ENCODE measurements around the gene ETDC. TPM values are rescaled to one million over a fixed set of nuclear protein-coding genes. Genes with fewer than 3 reads are reported as not detected.
"Not testable (repeated sequence)": the region's sequence is repeated elsewhere in the genome, so short reads cannot be mapped to it uniquely, and the experiment has no call there.

Gene ETDC
- total RNA-seq, result not detected

DNA sequence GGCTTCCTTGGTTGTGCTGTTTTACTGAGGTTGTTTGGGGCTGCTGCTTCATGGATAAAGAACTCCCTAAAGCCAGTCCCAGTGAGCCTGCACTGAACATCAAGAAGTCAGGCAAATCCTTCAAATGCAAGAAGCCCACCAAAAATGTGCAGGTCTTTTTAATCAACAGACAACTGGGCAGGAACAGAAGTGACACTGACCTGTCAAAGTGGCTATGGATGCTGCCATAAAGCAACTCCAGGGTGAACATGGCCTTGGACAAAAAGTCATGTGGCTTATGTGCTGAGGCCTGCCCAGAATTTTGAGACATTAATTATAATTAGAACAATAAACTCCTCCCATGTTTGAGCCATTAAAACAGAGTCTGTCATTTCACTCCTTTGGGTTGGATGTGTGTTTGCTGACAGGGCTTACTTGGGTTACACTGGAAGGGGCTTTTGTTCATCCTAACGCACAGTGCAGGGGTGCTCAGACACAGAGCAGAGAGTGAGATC, at the start of gene ETDC:
Gene ETDC, plus strand, starts transcription at position 51 of the 494 bp plus-strand sequence. Its CDS starts 0 bp downstream, at position 51.
- Histone ChIP-seq H3K9ac (ENCODE audit: low read depth in 1 of 3, low read length in 3 of 3) (no peak within 1 kb of the TSS), H3K9me3 (ENCODE audit: control insufficient read depth in 3 of 3, low read length in 3 of 3) (peaks cover 0 to 4% (median 0%) of the 10 kb centered on the region in 3 donors), H3K36me3 (ENCODE audit: control insufficient read depth in 3 of 3, insufficient read depth in 3 of 3, low read length in 3 of 3) (no peaks in the 10 kb centered on the region), H3K27me3 (ENCODE audit: control insufficient read depth in 3 of 3, insufficient read depth in 3 of 3, low read length in 3 of 3) (no peaks in the 10 kb centered on the region), H3K4me1 (ENCODE audit: control insufficient read depth in 3 of 3, insufficient read depth in 3 of 3, low read length in 3 of 3) (peaks cover 0 to 2% (median 0%) of the 10 kb centered on the region in 3 donors), H3K27ac (ENCODE audit: low read depth, low read length) (no peak within 1 kb of the TSS), H3K4me3 (ENCODE audit: low read length in 3 of 3) (no peak within 1 kb of the TSS)

DNA sequence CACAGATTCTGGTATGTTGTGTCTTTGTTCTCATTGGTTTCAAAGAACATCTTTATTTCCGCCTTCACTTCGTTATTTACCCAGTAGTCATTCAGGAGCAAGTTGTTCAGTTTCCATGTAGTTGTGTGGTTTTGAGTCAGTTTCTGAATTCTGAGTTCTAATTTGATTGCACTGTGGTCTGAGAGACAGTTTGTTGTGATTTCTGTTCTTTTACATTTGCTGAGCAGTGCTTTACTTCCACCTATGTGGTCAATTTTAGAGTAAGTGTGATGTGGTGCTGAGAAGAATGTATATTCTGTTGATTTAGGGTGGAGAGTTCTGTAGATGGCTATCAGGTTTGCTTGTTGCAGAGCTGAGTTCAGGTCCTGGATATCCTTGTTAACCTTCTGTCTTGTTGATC, 48.3 kb upstream of the ETDC start:
- H3K36me3 ChIP-seq (ENCODE audit: control insufficient read depth in 3 of 3, insufficient read depth in 3 of 3, low read length in 3 of 3); H3K9ac ChIP-seq (ENCODE audit: low read depth in 1 of 3, low read length in 3 of 3); H3K27me3 ChIP-seq (ENCODE audit: control insufficient read depth in 3 of 3, insufficient read depth in 3 of 3, low read length in 3 of 3); H3K9me3 ChIP-seq (ENCODE audit: control insufficient read depth in 3 of 3, low read length in 3 of 3); H3K4me1 ChIP-seq (ENCODE audit: control insufficient read depth in 3 of 3, insufficient read depth in 3 of 3, low read length in 3 of 3); H3K27ac ChIP-seq (ENCODE audit: low read depth, low read length); H3K4me3 ChIP-seq (ENCODE audit: low read length in 3 of 3): not testable (repeated sequence)

DNA sequence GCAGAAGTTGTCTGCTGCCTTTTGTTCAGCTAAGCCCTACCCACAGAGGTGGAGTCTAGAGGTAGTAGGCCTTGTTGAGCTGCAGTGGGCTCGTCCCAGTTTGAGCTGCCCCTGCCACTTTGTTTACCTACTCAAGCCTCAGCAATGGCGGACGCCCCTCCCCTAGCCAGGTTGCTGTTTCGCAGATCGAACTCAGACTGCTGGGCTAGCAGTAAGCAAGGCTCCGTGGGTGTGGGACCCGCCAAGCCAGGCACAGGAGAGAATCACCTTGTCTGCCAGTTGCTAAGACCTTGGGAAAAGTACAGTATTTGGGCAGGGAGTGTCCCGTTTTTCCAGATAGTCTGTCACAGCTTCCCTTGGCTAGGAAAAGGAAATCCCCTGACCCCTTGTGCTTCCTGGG, 45.9 kb upstream of the ETDC start:
- not testable (repeated sequence) for H3K36me3 ChIP-seq (ENCODE audit: control insufficient read depth in 3 of 3, insufficient read depth in 3 of 3, low read length in 3 of 3); H3K27ac ChIP-seq (ENCODE audit: low read depth, low read length); H3K4me3 ChIP-seq (ENCODE audit: low read length in 3 of 3); H3K27me3 ChIP-seq (ENCODE audit: control insufficient read depth in 3 of 3, insufficient read depth in 3 of 3, low read length in 3 of 3); H3K4me1 ChIP-seq (ENCODE audit: control insufficient read depth in 3 of 3, insufficient read depth in 3 of 3, low read length in 3 of 3); H3K9me3 ChIP-seq (ENCODE audit: control insufficient read depth in 3 of 3, low read length in 3 of 3); H3K9ac ChIP-seq (ENCODE audit: low read depth in 1 of 3, low read length in 3 of 3)

DNA sequence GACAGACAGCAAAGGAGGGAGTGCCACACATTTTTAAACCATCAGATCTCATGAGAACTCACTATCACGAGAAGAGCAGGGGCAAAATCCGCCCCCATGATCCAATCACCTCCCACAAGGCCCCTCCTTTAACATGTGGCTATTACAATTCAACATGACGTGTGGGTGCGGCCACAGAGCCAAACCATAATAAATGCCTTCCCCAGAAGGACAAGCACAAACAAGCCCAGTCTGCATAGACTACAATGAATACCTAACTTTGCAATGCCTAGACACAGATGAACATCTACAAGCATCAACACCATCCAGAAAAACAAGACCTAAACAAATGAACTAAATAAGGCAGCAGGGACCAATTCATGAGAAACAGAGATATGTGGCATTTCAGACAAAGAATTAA, 45.1 kb upstream of the ETDC start:
- Histone ChIP-seq H3K27ac (ENCODE audit: low read depth, low read length) (no peak overlapping the region), H3K9ac (ENCODE audit: low read depth in 1 of 3, low read length in 3 of 3) (no peak overlapping the region), H3K4me3 (ENCODE audit: low read length in 3 of 3) (no peak overlapping the region), H3K27me3 (ENCODE audit: control insufficient read depth in 3 of 3, insufficient read depth in 3 of 3, low read length in 3 of 3) (no peaks in the 10 kb centered on the region), H3K36me3 (ENCODE audit: control insufficient read depth in 3 of 3, insufficient read depth in 3 of 3, low read length in 3 of 3) (no peaks in the 10 kb centered on the region), H3K9me3 (ENCODE audit: control insufficient read depth in 3 of 3, low read length in 3 of 3) (no peaks in the 10 kb centered on the region), H3K4me1 (ENCODE audit: control insufficient read depth in 3 of 3, insufficient read depth in 3 of 3, low read length in 3 of 3) (no peaks in the 10 kb centered on the region)

DNA sequence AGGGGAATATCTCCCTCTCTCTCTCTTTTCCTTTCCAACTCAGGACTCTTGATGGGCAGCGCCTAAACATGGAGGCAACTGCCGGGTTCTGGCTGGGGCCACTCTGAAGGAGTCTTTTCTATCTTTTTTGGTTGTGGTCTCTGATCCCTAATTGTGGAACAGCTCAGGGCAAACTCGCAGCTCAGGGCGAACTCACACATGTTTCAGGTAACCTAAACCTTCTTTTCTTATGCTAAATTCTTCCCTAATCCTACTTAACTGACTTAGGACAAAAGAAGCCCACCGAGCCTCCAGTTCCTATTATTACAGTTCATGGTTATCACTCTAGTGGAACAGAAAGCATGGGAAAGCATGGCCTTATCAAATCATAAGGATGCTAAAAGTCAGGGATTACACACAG, 36.1 kb upstream of the ETDC start:
- Histone ChIP-seq H3K9me3 (ENCODE audit: control insufficient read depth in 3 of 3, low read length in 3 of 3) (no peaks in the 10 kb centered on the region), H3K36me3 (ENCODE audit: control insufficient read depth in 3 of 3, insufficient read depth in 3 of 3, low read length in 3 of 3) (no peaks in the 10 kb centered on the region), H3K27me3 (ENCODE audit: control insufficient read depth in 3 of 3, insufficient read depth in 3 of 3, low read length in 3 of 3) (no peaks in the 10 kb centered on the region), H3K9ac (ENCODE audit: low read depth in 1 of 3, low read length in 3 of 3) (no peak overlapping the region), H3K4me1 (ENCODE audit: control insufficient read depth in 3 of 3, insufficient read depth in 3 of 3, low read length in 3 of 3) (no peaks in the 10 kb centered on the region), H3K4me3 (ENCODE audit: low read length in 3 of 3) (no peak overlapping the region), H3K27ac (ENCODE audit: low read depth, low read length) (no peak overlapping the region)

DNA sequence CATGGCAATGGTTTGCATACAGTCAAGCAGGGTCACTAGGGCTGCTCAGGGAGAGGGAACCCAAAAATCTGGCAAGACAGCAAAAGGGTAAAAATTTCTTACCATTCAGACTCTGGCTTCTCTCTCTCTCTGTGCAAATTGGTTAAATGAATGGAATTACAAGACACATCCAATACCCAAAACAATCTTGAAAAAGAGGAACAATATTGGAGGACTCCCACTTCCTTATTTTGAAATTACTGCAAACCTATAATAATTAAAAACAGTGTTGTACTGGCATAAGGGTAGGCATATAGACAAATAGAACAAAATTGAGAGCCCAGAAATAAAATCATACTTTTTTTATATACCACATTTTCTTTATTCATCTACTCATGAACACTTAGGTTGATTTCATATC, 33.3 kb upstream of the ETDC start:
- H3K4me3 ChIP-seq (ENCODE audit: low read length in 3 of 3), result no peak overlapping the region
- no peaks in the 10 kb centered on the region for H3K27me3 ChIP-seq (ENCODE audit: control insufficient read depth in 3 of 3, insufficient read depth in 3 of 3, low read length in 3 of 3)
- H3K9ac ChIP-seq (ENCODE audit: low read depth in 1 of 3, low read length in 3 of 3), result no peak overlapping the region
- H3K4me1 ChIP-seq (ENCODE audit: control insufficient read depth in 3 of 3, insufficient read depth in 3 of 3, low read length in 3 of 3), result no peaks in the 10 kb centered on the region
- H3K36me3 ChIP-seq (ENCODE audit: control insufficient read depth in 3 of 3, insufficient read depth in 3 of 3, low read length in 3 of 3), result no peaks in the 10 kb centered on the region
- H3K9me3 ChIP-seq (ENCODE audit: control insufficient read depth in 3 of 3, low read length in 3 of 3), result no peaks in the 10 kb centered on the region
- H3K27ac ChIP-seq (ENCODE audit: low read depth, low read length), result no peak overlapping the region

DNA sequence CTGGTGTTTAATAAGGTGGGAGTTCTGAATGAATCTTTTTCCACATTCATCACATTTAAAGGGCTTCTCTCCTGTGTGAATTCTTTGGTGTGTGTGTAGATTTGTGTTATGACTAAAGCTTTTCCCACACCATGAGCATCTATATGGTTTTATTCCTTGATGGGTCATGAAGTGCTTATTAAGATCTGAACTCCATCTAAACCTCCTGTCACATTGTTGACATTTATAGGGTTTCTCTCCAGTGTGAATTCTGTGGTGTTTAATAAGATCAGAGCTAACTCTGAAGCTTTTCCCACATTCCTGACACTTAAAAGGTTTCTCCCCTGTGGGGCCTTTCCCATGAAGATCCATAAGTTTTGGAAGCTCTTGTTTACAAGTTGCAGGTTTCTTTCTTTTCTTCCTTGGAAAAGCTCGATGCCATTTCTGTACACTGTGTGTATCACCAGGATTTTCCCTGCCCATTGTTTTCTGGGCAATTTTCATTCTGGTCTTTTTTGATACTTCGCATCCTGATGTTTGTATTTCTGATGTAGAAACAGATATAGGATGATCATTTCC, 21.9 kb upstream of the ETDC start:
- peaks cover 0 to 4% (median 0%) of the 10 kb centered on the region in 3 donors for H3K27me3 ChIP-seq (ENCODE audit: control insufficient read depth in 3 of 3, insufficient read depth in 3 of 3, low read length in 3 of 3)
- no peak overlapping the region for H3K27ac ChIP-seq (ENCODE audit: low read depth, low read length)
- H3K36me3 ChIP-seq (ENCODE audit: control insufficient read depth in 3 of 3, insufficient read depth in 3 of 3, low read length in 3 of 3), result peaks cover 0 to 16% (median 14%) of the 10 kb centered on the region in 3 donors
- peaks cover 10 to 23% (median 17%) of the 10 kb centered on the region in 3 donors for H3K9me3 ChIP-seq (ENCODE audit: control insufficient read depth in 3 of 3, low read length in 3 of 3)
- H3K4me3 ChIP-seq (ENCODE audit: low read length in 3 of 3), result no peak overlapping the region
- no peaks in the 10 kb centered on the region for H3K4me1 ChIP-seq (ENCODE audit: control insufficient read depth in 3 of 3, insufficient read depth in 3 of 3, low read length in 3 of 3)
- no peak overlapping the region for H3K9ac ChIP-seq (ENCODE audit: low read depth in 1 of 3, low read length in 3 of 3)

DNA sequence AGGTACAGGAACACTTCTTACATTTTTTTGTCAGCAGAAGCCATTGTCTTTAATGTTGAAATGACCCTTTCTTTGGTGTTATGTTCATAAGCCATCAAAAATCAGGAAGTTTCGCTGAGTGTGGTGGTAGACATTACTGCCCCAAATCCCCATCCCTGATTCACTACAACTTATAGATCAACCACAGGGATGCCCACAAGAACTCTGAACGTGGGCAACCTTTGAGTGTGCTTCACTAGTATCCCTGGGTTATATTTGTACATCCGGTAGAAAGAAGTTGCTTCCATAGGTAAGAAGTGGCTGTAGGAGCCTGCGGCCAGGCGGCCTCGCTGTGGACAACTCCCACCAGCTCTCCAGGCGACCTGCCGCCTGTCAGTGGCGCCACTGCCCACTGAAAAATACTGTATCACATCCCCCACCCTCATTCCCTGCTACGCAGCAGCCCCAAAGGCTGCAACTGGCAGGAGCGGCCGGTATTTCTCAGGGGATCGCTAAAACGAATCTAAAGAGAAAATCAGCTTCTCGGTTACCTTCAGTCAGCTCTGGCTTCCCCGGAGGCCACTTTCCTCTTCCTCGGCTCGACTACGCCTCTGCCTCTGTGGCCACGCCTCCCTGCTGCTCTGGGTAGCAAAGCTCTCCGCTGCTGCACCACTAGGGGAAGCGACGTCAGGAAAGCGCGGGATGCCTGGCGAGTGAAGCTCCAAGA, 13.9 kb upstream of the ETDC start:
- no peaks in the 10 kb centered on the region for H3K4me1 ChIP-seq (ENCODE audit: control insufficient read depth in 3 of 3, insufficient read depth in 3 of 3, low read length in 3 of 3)
- no peak overlapping the region for H3K27ac ChIP-seq (ENCODE audit: low read depth, low read length)
- H3K27me3 ChIP-seq (ENCODE audit: control insufficient read depth in 3 of 3, insufficient read depth in 3 of 3, low read length in 3 of 3), result no peaks in the 10 kb centered on the region
- H3K36me3 ChIP-seq (ENCODE audit: control insufficient read depth in 3 of 3, insufficient read depth in 3 of 3, low read length in 3 of 3), result peaks cover 3 to 7% (median 3%) of the 10 kb centered on the region in 3 donors
- no peak overlapping the region for H3K9ac ChIP-seq (ENCODE audit: low read depth in 1 of 3, low read length in 3 of 3)
- H3K9me3 ChIP-seq (ENCODE audit: control insufficient read depth in 3 of 3, low read length in 3 of 3), result peaks cover 0 to 2% (median 2%) of the 10 kb centered on the region in 3 donors
- H3K4me3 ChIP-seq (ENCODE audit: low read length in 3 of 3), result peak overlapping the region in 1 of 3 donors; percentile 23

DNA sequence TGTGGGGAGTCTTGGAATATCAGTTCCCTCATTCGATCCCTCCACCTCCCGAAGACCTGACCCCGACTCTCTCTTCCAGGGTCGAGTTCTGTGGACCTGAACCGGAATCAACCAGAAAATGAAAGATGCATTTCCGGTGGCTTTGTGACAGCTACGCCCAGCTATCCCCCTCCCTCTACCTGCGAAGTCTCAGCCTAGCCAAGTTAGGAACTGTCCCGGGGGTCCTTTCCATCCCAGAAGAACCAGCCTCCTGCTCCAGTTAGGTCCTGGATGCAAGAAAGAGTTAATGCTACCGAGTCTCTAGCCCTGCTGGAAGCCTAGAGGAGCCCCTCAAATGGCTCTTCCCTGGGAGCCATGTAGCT, 13.4 kb upstream of the ETDC start:
- Histone ChIP-seq H3K9ac (ENCODE audit: low read depth in 1 of 3, low read length in 3 of 3) (no peak overlapping the region), H3K36me3 (ENCODE audit: control insufficient read depth in 3 of 3, insufficient read depth in 3 of 3, low read length in 3 of 3) (peaks cover 3 to 7% (median 3%) of the 10 kb centered on the region in 3 donors), H3K9me3 (ENCODE audit: control insufficient read depth in 3 of 3, low read length in 3 of 3) (peaks cover 0 to 2% (median 2%) of the 10 kb centered on the region in 3 donors), H3K27ac (ENCODE audit: low read depth, low read length) (no peak overlapping the region), H3K27me3 (ENCODE audit: control insufficient read depth in 3 of 3, insufficient read depth in 3 of 3, low read length in 3 of 3) (no peaks in the 10 kb centered on the region), H3K4me3 (ENCODE audit: low read length in 3 of 3) (no peak overlapping the region), H3K4me1 (ENCODE audit: control insufficient read depth in 3 of 3, insufficient read depth in 3 of 3, low read length in 3 of 3) (no peaks in the 10 kb centered on the region)

DNA sequence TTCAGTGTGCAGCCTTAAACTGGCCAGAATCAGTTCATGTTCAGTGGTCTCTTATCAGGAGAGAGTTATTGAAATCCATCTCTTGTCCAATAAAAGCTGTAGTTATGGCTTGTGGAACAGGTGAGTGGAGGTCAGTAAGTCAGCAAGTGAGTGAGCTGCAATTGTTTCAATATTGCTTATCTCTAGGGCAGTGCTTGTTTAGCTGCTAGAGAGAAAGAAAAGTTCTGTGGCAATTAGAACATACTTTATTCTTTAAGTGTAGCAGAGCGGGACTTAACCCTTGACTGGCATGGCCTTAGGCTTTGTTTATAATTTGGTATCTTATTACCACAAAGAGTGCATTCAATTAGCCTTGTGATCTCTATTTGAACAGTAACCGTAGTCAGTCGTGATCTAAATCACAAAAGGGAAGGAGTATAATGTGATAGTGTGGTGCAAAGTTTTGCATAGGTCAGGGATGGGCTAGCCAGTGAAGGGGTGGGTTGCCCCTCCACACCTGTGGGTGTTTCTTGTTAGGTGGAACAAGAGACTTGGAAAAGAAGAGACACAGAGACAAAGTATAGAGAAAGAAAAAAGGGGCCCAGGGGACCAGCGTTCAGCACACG, 6.9 kb upstream of the ETDC start:
- H3K27ac ChIP-seq (ENCODE audit: low read depth, low read length), result no peak overlapping the region
- H3K4me1 ChIP-seq (ENCODE audit: control insufficient read depth in 3 of 3, insufficient read depth in 3 of 3, low read length in 3 of 3), result no peaks in the 10 kb centered on the region
- no peak overlapping the region for H3K9ac ChIP-seq (ENCODE audit: low read depth in 1 of 3, low read length in 3 of 3)
- no peak overlapping the region for H3K4me3 ChIP-seq (ENCODE audit: low read length in 3 of 3)
- no peaks in the 10 kb centered on the region for H3K9me3 ChIP-seq (ENCODE audit: control insufficient read depth in 3 of 3, low read length in 3 of 3)
- no peaks in the 10 kb centered on the region for H3K27me3 ChIP-seq (ENCODE audit: control insufficient read depth in 3 of 3, insufficient read depth in 3 of 3, low read length in 3 of 3)
- no peaks in the 10 kb centered on the region for H3K36me3 ChIP-seq (ENCODE audit: control insufficient read depth in 3 of 3, insufficient read depth in 3 of 3, low read length in 3 of 3)
